KMS-11 (cell line): ENCODE results near the gene ADGRL1.
"Not testable (repeated sequence)": the region's sequence is repeated elsewhere in the genome, so short reads cannot be mapped to it uniquely, and the experiment has no call there.

Experiments
- H2AFZ ChIP-seq: fragments of 200-600 bp; sonication (generic); 2 replicates; pipeline ENCODE4 v1.6.1; 2016; ENCODE audit warnings: antibody characterized with exemption, mixed run types, low read depth
- H3K27ac ChIP-seq: fragments of 200-600 bp; sonication (generic); 2 replicates; pipeline ENCODE4 v1.6.1; 2016; ENCODE audit warnings: mild to moderate bottlenecking, mixed run types
- H3K27me3 ChIP-seq: fragments of 200-600 bp; sonication (generic); 2 replicates; pipeline ENCODE4 v1.6.1; 2017; ENCODE audit warnings: mild to moderate bottlenecking, low read depth, mixed run types, moderate library complexity; ENCODE audit not compliant: insufficient read depth
- H3K36me3 ChIP-seq: fragments of 200-600 bp; sonication (generic); 2 replicates; pipeline ENCODE4 v1.6.1; 2017; ENCODE audit warnings: mild to moderate bottlenecking, mixed run types; ENCODE audit not compliant: insufficient read depth
- H3K4me1 ChIP-seq: fragments of 200-600 bp; sonication (generic); 2 replicates; pipeline ENCODE4 v1.6.1; 2016; ENCODE audit warnings: mild to moderate bottlenecking, low read depth, mixed run types; ENCODE audit not compliant: poor library complexity, severe bottlenecking
- H3K4me2 ChIP-seq: fragments of 200-600 bp; sonication (generic); 2 replicates; pipeline ENCODE4 v1.7.0; 2016; ENCODE audit warnings: mild to moderate bottlenecking, mixed run types
- H3K4me3 ChIP-seq: fragments of 200-600 bp; sonication (generic); IDR thresholded peaks from 2 replicates; pipeline ENCODE4 v1.6.1; 2017; ENCODE audit warnings: low read depth, low read length, mixed read lengths; ENCODE audit not compliant: insufficient read depth
- H3K79me2 ChIP-seq: fragments of 200-600 bp; sonication (generic); 2 replicates; pipeline ENCODE4 v1.6.1; 2016; ENCODE audit warnings: low read depth, mixed run types; ENCODE audit not compliant: insufficient read depth
- H3K9ac ChIP-seq: fragments of 200-600 bp; sonication (generic); 2 replicates; pipeline ENCODE4 v1.6.1; 2016; ENCODE audit warnings: mild to moderate bottlenecking, mixed run types
- H4K20me1 ChIP-seq: fragments of 200-600 bp; sonication (generic); 2 replicates; pipeline ENCODE4 v1.6.1; 2016; ENCODE audit warnings: mild to moderate bottlenecking, mixed run types; ENCODE audit not compliant: insufficient read depth
- TF ChIP-seq, protein P1 (sequence below): fragments of 200-600 bp; sonication (generic); conservative IDR thresholded peaks from 2 replicates; pipeline ENCODE4 v1.6.1; 2017; ENCODE audit warnings: low read depth, mild to moderate bottlenecking, antibody characterized with exemption, low read length, moderate library complexity, mixed read lengths

Gene ADGRL1

DNA sequence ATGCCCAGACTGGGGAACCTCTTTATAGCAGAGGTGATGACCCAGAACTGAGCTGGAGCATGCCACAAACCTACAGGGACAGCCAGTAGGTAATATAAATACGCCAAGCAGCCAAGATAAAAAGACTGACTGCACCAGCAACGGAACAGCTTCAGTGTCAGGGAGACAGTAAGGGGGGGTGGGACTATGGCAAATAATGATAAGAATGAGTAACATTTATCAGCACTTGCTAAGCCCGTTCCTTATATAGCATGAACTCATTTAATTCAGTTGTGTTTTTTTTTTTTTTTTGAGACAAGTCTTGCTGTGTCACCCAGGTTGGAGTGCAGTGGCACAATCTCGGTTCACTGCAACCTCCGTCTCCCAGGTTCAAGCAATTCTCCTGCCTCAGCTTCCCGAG lies 20.5 kb upstream of the ADGRL1 start:
- H3K4me2 ChIP-seq = not testable (repeated sequence)

DNA sequence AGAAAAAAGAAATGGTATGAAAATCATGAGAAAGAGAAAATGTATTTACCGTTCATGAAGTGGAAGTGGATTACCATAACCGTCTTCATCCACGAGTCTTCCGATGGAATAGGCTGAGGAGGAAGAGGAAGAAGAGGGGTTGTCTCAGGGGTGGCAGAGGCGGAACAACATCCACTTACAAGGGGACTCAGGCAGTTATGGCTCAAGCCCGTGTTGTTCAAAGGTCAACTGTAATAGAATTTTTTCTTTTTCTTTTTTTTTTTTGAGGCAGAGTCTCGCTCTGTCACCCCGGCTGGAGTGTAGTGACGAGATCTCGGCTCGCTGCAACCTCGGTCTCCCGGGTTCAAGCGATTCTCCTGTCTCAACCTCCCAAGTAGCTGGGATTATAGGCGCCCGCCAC lies 16.9 kb upstream of the ADGRL1 start:
- H3K4me2 ChIP-seq = no peak overlapping the region
- no peak overlapping the region for H2AFZ ChIP-seq
- peaks cover 5% of the 10 kb centered on the region; the same call in 1 of the 2 replicates for H3K27me3 ChIP-seq
- H3K9ac ChIP-seq = no peak overlapping the region
- no peaks in the 10 kb centered on the region for H3K79me2 ChIP-seq
- no peaks in the 10 kb centered on the region for H3K36me3 ChIP-seq
- no peak overlapping the region for H3K27ac ChIP-seq
- H3K4me3 ChIP-seq = no peak overlapping the region
- no peaks in the 10 kb centered on the region for H3K4me1 ChIP-seq
- TF ChIP-seq, protein P1, sequence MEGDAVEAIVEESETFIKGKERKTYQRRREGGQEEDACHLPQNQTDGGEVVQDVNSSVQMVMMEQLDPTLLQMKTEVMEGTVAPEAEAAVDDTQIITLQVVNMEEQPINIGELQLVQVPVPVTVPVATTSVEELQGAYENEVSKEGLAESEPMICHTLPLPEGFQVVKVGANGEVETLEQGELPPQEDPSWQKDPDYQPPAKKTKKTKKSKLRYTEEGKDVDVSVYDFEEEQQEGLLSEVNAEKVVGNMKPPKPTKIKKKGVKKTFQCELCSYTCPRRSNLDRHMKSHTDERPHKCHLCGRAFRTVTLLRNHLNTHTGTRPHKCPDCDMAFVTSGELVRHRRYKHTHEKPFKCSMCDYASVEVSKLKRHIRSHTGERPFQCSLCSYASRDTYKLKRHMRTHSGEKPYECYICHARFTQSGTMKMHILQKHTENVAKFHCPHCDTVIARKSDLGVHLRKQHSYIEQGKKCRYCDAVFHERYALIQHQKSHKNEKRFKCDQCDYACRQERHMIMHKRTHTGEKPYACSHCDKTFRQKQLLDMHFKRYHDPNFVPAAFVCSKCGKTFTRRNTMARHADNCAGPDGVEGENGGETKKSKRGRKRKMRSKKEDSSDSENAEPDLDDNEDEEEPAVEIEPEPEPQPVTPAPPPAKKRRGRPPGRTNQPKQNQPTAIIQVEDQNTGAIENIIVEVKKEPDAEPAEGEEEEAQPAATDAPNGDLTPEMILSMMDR = no peak
- H4K20me1 ChIP-seq = no peaks in the 10 kb centered on the region

More for the DNA sequence above, 20.5 kb upstream of the ADGRL1 start:
- H4K20me1 ChIP-seq, H3K36me3 ChIP-seq, H3K4me3 ChIP-seq, H3K9ac ChIP-seq, H3K27me3 ChIP-seq, H3K27ac ChIP-seq, H3K79me2 ChIP-seq, H3K4me1 ChIP-seq, H2AFZ ChIP-seq: not testable (repeated sequence)

DNA sequence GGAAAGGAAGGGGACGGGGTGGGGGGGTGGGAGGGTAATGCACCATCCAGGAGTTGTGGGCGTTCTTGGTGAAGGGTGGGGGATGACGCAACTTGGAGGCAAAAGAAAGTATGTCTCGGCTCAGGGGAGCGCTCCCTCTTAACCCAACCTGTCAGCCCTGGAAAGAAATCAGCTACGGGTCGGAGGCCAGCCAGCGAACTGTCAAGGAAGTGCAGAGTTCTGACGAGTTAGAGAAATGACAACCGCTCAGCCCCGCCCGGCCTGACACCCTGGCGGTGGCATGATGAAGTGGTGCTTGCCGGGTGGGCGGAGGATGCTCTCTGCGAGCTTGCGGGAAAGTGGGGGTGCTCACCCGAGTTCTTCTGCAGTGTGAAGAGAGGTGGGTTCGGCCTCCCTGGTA lies 15.4 kb upstream of the ADGRL1 start:
- not testable (repeated sequence) for H3K9ac ChIP-seq, H3K27me3 ChIP-seq, H3K27ac ChIP-seq, H3K4me3 ChIP-seq, H3K36me3 ChIP-seq, H3K4me1 ChIP-seq, H3K4me2 ChIP-seq, H2AFZ ChIP-seq, H3K79me2 ChIP-seq, H4K20me1 ChIP-seq

DNA sequence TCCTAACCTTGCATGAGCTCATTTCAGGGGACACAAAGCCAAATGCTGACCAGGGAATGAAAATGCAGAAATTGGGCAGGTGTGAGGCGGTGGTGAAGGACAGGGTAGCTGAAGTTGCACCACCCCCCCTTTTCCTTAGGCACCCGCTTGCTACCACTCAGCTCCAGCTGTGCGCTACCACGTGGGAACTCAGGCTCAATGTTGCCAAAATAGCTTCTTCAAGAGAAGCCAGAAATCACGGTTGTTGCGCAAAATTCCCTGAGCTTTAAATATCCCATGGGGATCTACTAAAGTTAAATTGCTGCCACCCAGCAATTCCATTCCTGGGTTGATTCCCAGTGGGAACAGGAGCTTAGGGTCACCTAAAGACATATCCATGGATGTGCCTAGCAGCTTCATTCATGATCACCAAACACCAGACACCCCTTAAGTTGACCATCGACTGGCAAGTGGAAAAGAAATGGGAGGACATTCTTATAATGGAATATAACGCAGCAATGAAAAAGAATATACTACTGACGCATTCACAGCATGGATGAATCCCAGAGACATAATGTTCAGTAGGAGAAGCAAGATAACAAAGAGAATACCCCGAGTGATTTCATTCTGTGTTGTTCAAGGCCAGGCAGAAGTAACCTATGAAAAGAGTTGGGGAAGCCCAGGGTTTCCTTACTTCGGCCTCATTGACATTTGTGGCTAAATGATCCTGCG lies 12.8 kb upstream of the ADGRL1 start:
- H3K4me3 ChIP-seq = no peak overlapping the region
- H3K27ac ChIP-seq = no peak overlapping the region
- TF ChIP-seq, protein P1 = no peak
- no peak overlapping the region for H2AFZ ChIP-seq
- no peaks in the 10 kb centered on the region for H3K4me1 ChIP-seq
- no peaks in the 10 kb centered on the region for H3K79me2 ChIP-seq
- H4K20me1 ChIP-seq = no peaks in the 10 kb centered on the region
- peaks cover 3% of the 10 kb centered on the region; the same call in 1 of the 2 replicates for H3K27me3 ChIP-seq
- no peak overlapping the region for H3K4me2 ChIP-seq
- H3K36me3 ChIP-seq = no peaks in the 10 kb centered on the region
- H3K9ac ChIP-seq = no peak overlapping the region

DNA sequence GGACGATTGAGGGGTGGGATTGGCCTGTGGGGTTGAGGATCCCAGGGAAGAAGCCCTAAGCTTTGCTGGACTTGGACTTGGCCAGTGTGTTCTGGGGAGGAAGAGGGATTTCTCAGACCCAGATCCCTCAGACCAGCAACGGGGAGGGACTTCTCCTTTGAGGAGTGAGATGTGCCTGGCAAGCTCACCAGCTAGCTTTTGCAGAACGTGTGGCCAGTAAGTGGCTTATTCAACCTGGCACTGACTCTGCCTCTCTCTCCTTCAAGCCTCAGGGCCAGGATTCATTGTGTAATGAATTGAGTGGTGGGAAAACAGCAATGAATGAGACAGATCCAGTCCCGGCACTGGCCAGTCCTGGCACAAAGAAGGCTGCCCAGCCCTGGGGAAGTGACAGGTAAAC lies 11.9 kb upstream of the ADGRL1 start:
- H3K4me2 ChIP-seq, H3K27ac ChIP-seq, H3K36me3 ChIP-seq, H2AFZ ChIP-seq, H3K27me3 ChIP-seq, H3K9ac ChIP-seq, H3K4me3 ChIP-seq, H3K4me1 ChIP-seq, H3K79me2 ChIP-seq, H4K20me1 ChIP-seq: not testable (repeated sequence)

DNA sequence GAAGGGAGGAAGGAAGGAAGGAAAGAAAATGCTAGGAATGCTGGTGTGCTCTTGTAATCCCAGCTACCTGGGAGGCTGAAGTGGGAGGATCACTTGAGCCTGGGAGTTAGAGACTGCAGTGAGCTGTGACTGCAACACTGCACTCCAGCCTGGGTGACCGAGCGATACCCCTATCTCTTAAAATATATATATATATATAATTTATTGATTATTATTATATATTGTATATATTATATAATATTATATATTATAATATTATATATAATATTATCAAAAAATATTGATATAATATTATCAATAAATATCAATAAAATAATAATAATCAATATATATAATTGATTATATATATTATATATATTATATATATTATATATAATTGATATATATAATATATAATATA lies 8.6 kb upstream of the ADGRL1 start:
- Histone ChIP-seq H3K27me3 (peaks cover 18% of the 10 kb centered on the region; the same call in 1 of the 2 replicates), H2AFZ (no peak overlapping the region), H3K79me2 (no peaks in the 10 kb centered on the region), H3K4me3 (no peak overlapping the region), H3K27ac (no peak overlapping the region), H3K4me2 (no peak overlapping the region), H3K9ac (no peak overlapping the region), H3K4me1 (no peaks in the 10 kb centered on the region), H3K36me3 (no peaks in the 10 kb centered on the region), H4K20me1 (no peaks in the 10 kb centered on the region)
- TF ChIP-seq, protein P1 = no peak

DNA sequence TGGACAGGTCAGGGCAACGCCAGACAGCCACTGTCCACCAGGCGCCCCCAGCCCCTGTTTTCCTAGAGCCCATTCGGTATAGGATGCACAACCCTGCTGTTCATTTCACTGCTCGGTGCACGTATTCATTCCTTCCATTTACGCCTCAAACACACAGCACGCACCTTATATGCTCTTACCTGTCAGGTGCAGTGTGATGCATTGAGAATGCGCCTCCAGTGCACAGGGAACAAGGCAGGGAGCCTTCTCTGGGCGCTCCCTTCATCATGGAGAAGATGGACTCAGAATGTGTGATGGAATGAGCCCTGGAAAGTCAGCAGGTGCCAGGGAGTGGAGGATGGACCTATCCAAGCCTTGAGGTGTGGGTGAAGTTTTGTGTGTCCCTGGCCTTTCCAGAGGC lies 4.2 kb upstream of the ADGRL1 start:
- not testable (repeated sequence) for H3K36me3 ChIP-seq, H3K4me3 ChIP-seq, H4K20me1 ChIP-seq, H3K9ac ChIP-seq, H3K4me1 ChIP-seq, H3K4me2 ChIP-seq, H2AFZ ChIP-seq, H3K27ac ChIP-seq, H3K79me2 ChIP-seq
- peaks cover 39% of the 10 kb centered on the region; the same call in 1 of the 2 replicates for H3K27me3 ChIP-seq

DNA sequence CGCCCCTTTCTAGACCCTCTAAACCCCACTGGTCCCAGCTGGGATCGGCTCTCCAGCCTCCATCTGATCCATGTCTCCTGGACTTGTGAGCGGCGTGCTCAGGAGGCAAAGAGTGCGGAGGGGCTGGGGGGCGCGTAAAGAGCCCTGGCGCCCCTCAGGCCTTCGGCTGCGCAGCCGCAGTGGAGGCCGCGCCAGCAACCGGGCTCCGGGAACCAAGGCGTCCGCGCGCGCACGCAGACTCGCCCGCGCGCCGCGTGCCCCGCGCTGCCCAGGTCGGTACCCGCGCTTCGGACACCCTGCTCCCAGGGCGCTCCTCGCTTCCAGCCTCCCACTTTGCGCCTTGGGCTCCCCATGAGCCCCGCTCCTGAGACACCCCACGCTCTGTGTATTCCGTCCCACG lies 3.4 kb upstream of the ADGRL1 start:
- H3K4me2 ChIP-seq, H3K4me1 ChIP-seq, H4K20me1 ChIP-seq, H3K4me3 ChIP-seq, H3K9ac ChIP-seq, H2AFZ ChIP-seq, H3K27ac ChIP-seq, H3K79me2 ChIP-seq, H3K36me3 ChIP-seq: not testable (repeated sequence)
- peaks cover 44% of the 10 kb centered on the region; the same call in 1 of the 2 replicates for H3K27me3 ChIP-seq
